AG09309 (cell line): ENCODE results near the gene TNF.

Experiments
- DNase-seq: peaks from one replicate; pipeline ENCODE4 v3.0.0-alpha.2; 2010; ENCODE audit warnings: low read depth
- H3K4me3 ChIP-seq: 2 replicates; pipeline ENCODE4 v1.5.1; 2011; ENCODE audit warnings: mild to moderate bottlenecking, low read depth, low read length, moderate library complexity; ENCODE audit not compliant: control insufficient read depth
- CTCF ChIP-seq: IDR thresholded peaks from 2 replicates; pipeline ENCODE4 v1.5.1; 2011; ENCODE audit warnings: mild to moderate bottlenecking, low read depth, low read length, inconsistent platforms; ENCODE audit not compliant: insufficient read depth, control insufficient read depth; ENCODE audit errors: missing control alignments

The TNF gene

GRCh38 chr6:31575335-31575901 is at the start of gene TNF:
TSS of gene TNF (plus strand) at chr6:31575565. CDS start at chr6:31575742, 177 bp downstream.
- H3K4me3 ChIP-seq = no peak within 1 kb of the TSS
- no peak for TF ChIP-seq CTCF
- DNase-seq = no peak

- DNase-seq = no peak
- no peak overlapping the region for H3K4me3 ChIP-seq
- TF ChIP-seq CTCF = no peak
Observed at GRCh38 chr6:31525932-31526591, 49.3 kb upstream of the TNF start.

DNA sequence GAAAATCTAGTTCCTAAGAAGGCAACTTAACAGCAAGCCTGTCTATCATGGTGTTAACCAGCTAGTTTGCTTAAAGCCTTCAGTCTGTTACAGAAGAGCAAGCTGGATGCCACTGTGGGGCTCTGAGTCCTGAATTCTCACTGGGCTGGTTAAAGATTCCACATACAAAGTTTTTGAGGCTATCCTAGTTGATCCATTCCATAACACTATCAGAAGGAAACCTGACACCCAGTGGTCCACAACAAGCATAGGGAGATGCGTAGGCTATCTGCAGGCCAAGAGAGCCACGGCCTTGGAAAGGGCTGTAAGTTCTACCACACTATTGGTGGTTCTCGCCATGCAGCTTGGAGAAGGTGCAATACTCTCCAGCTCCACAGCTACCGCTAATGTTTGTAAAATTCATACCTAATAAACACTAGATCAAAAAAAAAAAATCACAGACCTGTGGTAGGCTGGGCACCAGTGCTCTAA is 47.0 kb upstream of the TNF start:
- TF ChIP-seq CTCF = no peak
- no peak overlapping the region for H3K4me3 ChIP-seq
- no peak for DNase-seq

GRCh38 chr6:31528821-31529328 is 46.5 kb upstream of the TNF start, which contains the start of gene MCCD1:
TSS of gene MCCD1 (plus strand) at chr6:31528962. CDS start at chr6:31529015, 53 bp downstream.
- no peak for TF ChIP-seq CTCF
- no peak for DNase-seq
- H3K4me3 ChIP-seq = no peak within 1 kb of the TSS

- H3K4me3 ChIP-seq = no peak overlapping the region
- DNase-seq = no peak
- TF ChIP-seq CTCF = no peak
Observed at GRCh38 chr6:31529329-31530150, 45.8 kb upstream of the TNF start.

DNA sequence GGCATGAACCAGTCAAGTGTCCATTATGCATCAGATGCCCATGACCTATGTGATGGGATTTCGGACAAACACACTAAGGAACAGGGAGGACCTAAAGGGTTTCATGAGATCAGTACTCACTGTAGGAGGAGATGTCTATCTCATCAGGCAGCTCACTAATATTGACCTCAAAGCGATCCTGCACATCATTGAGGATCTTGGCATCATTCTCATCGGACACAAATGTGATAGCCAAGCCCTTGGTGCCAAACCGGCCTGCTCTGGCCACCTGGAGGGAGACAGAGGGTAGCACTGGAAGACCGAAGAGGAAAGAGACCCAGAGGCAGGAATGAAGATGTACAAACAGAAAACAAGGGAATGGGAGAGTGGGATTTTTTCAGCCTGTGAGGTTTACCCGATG is 44.7 kb upstream of the TNF start:
- DNase-seq = no peak
- H3K4me3 ChIP-seq = no peak overlapping the region
- TF ChIP-seq CTCF = no peak
